HG02885 (cell line): Measurements from ENCODE around the gene PSMD14.

Source experiments
- ATAC-seq: cut with Tn5 transposase; IDR thresholded peaks from one replicate; pipeline ENCODE4 v1.9.1; 2021; ENCODE audit warnings: mild to moderate bottlenecking; ENCODE audit not compliant: unreplicated experiment, poor library complexity

Gene PSMD14

DNA sequence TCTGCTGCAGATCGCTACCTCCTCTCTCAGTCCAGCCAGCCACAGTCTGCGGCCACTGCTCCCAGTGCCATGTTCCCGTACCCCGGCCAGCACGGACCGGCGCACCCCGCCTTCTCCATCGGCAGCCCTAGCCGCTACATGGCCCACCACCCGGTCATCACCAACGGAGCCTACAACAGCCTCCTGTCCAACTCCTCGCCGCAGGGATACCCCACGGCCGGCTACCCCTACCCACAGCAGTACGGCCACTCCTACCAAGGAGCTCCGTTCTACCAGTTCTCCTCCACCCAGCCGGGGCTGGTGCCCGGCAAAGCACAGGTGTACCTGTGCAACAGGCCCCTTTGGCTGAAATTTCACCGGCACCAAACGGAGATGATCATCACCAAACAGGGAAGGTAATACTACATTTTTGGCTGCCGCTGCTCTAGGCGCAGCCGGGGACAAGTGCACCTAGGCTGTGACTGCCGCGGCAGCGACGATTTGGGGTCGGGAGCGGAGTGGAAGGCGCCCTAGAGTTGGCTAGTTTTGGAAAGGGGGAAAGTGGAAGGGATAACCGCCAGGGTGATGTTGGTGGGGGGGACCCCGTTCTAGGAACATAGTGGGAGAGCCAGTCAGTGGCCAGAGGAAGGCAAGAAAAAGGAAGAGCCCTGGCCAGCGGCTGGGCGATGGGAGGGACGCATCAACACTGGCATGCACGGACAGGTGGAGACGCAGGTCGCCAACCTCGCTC, 108.6 kb downstream of the PSMD14 start:
- no peak for ATAC-seq

DNA sequence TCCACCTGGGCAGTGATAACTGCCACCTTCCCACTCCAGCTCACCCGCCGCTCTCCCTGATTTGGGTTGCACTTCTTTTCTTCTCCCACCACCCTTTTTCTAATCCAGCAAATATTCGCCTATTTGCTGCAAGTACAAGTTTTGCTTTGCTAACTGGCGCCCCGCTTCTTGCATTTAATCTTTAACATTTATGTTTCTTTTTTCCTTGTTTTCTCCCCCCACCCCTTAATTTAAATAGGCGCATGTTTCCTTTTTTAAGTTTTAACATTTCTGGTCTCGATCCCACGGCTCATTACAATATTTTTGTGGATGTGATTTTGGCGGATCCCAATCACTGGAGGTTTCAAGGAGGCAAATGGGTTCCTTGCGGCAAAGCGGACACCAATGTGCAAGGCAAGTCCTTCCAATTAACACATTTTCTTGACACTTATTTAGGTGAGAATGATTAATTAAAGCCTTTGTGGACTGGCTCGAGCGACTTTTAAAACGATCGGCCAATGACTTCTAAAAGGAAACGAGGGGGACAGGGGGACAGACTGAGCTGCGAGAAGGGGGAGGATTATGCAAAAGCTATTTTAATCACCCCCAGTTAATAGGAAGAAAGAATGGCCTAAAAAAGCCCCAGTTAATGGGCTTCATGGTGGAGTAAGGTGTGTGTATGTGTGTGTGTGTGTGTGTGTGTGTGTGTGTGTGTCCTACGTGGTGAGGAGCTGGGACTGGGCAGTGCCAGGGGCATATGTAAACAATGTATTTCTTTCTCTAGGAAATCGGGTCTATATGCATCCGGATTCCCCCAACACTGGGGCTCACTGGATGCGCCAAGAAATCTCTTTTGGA, 109.4 kb downstream of the PSMD14 start:
- no peak for ATAC-seq

DNA sequence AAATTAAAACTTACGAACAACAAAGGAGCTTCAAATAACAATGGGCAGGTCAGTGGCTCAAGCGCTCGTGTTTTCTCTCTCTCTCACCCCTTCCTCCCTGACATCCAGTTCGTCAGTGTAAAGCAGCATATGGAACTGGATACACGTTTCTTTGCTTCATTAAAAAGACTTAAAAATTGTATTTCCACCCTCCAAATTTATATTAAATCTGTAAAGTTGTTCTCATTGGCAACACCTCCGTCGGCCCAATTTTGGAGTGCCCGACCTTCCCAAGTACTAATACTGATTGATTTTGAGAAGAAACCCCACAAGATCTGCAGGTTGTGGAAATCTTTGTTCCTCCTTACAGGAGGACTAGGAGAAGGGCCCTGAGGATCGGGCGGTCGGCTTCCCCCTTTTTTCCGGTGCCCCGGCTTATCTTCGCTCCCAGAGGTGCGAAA, 110.1 kb downstream of the PSMD14 start:
- ATAC-seq, result no peak

DNA sequence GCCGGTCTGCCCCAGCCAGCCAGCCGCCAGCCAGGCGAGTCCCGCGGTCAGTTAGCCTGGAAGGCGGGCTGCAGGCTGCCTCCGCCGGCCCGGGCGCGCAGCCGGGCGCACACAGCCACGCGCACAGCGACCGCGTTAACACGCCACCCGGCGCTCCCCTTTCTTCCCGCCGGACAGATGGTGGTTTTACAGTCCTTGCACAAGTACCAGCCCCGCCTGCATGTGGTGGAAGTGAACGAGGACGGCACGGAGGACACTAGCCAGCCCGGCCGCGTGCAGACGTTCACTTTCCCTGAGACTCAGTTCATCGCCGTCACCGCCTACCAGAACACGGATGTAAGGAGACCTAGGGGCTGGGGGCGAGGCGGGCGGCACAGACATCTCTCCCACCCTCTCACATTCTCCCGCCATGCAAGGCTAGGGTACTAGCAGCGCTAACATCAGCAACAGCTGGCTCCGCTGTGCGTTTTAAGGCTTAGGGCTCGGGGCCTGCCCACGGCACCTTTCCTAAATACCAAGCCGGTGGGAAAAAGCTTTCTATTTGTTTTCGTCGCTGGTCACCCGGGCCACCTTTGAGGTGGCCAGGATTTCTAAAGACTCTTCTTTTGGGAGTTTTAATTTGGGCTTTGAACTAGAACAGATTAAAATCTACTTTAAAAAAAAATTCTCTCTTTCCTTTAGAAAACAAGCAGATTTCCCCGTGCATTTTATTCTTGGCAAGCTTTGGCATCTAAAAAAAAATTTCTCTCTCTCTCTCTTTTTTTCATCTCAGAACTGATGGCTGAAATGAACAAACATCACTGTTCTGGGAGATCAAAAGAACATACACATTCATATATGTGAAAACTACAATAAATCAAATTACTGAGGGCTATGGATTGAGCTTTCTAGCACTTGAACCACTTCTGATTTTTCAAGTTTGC, 110.8 kb downstream of the PSMD14 start:
- no peak for ATAC-seq

DNA sequence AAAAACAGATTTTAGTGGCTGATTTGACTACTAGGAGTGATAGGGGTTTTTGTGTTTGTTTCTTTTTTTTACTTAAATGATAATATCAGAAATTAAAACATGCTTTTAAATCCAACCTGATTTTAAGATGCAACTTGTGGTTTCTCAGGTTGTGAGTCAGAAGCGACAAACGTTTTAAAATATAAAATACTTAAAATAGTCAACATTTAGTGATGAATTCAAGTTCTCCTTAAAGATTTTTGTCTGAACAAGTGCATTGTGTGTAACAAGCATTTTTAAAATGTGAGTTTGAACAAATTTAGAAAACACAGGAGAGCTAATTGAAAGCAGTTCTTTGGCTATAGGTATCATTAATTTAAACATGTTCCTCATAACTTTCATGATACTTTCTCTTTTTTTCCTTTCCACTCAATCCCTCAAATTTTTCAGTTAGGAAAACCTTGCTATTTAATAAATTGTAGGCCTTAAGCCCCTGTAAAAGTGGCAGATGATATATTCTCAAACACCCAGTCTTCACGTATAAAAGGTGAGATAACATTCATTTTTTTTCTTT, 111.5 kb downstream of the PSMD14 start:
- ATAC-seq, result no peak

DNA sequence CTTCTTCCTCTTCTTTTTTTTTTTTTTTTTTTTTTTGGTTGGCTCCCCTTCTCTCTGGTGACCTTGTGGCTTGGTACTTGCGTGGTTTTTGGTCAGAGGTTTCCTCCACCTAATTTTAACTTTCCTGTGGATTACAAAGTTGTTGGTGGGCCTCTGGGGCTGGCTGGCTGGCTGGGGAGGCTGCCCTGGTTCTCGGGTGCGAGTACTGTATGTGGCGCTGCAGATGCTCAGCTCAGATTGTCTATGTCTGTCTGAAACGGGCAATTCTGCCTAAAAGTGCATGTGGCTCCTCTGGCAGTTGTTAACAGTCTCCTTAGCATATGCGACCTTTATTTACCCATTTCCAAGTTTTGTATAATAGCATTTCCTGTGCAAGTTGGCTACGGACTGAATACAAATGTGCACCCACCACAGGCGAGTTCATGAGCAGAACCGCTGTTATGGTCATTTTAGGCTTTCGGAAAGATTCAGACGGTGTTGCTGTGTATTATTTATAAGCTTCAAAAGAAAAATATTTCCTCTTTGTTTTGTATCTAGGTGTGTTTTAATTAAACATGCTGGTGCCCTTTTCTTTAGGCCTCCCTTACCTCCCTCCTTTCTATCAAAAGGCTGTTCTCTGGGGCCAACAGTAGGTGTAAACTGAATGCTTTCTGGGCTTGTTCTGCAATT, 112.3 kb downstream of the PSMD14 start:
- ATAC-seq, result no peak

DNA sequence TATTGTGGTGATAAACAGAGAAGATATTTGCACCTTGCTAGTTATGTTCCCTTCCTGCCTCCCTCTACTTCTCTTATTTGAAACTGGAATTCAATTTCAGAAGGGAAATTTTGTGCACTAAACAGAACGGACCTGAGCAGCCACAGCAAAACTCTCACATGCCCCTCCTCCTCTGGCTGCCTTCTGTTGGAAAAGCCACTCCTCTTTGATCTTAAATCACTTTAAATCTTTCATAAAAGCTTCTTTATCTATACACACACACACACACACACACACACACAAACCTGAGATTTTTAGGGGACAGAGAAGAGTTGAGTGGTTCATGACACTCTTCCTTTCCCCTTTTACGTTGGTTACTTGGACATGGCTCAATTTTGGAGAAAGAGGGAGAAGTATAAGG, 113.5 kb downstream of the PSMD14 start:
- ATAC-seq, result no peak

DNA sequence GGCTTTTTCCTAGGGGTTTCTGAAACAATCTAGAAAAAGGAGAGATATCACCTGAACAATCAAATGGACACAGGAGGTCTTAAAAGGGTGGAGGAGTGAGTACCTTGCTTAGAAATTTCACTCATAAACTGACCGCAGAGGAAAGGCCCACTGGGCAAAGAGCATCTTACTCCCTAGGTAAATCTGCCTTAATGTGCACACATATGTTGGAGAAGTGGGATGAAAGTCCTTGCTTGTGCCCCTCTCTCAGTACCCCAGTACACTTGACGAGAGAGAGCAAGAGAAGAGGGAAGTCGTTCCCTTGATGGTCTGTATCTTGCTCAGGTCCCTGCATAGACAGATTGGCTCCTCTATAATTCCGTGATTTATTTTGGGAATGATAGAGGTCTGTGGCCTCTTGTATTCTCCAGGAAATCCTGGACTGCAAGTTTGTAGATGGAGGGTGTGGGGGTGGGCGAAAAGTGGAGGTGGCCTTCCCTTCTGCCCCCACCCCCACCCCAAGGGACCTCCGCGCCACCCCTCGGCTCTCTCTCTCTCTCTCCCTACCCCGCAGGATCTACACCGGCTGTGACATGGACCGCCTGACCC, 114.7 kb downstream of the PSMD14 start:
- ATAC-seq, result no peak

DNA sequence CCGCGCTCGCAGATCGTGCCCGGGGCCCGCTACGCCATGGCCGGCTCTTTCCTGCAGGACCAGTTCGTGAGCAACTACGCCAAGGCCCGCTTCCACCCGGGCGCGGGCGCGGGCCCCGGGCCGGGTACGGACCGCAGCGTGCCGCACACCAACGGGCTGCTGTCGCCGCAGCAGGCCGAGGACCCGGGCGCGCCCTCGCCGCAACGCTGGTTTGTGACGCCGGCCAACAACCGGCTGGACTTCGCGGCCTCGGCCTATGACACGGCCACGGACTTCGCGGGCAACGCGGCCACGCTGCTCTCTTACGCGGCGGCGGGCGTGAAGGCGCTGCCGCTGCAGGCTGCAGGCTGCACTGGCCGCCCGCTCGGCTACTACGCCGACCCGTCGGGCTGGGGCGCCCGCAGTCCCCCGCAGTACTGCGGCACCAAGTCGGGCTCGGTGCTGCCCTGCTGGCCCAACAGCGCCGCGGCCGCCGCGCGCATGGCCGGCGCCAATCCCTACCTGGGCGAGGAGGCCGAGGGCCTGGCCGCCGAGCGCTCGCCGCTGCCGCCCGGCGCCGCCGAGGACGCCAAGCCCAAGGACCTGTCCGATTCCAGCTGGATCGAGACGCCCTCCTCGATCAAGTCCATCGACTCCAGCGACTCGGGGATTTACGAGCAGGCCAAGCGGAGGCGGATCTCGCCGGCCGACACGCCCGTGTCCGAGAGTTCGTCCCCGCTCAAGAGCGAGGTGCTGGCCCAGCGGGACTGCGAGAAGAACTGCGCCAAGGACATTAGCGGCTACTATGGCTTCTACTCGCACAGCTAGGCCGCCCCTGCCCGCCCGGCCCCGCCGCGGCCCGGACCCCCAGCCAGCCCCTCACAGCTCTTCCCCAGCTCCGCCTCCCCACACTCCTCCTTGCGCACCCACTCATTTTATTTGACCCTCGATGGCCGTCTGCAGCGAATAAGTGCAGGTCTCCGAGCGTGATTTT, 115.5 kb downstream of the PSMD14 start:
- ATAC-seq, result peak; percentile 39

DNA sequence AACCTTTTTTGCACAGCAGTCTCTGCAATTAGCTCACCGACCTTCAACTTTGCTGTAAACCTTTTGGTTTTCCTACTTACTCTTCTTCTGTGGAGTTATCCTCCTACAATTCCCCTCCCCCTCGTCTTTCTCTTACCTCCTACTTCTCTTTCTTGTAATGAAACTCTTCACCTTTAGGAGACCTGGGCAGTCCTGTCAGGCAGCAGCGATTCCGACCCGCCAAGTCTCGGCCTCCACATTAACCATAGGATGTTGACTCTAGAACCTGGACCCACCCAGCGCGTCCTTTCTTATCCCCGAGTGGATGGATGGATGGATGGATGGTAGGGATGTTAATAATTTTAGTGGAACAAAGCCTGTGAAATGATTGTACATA, 116.2 kb downstream of the PSMD14 start:
- no peak for ATAC-seq

DNA sequence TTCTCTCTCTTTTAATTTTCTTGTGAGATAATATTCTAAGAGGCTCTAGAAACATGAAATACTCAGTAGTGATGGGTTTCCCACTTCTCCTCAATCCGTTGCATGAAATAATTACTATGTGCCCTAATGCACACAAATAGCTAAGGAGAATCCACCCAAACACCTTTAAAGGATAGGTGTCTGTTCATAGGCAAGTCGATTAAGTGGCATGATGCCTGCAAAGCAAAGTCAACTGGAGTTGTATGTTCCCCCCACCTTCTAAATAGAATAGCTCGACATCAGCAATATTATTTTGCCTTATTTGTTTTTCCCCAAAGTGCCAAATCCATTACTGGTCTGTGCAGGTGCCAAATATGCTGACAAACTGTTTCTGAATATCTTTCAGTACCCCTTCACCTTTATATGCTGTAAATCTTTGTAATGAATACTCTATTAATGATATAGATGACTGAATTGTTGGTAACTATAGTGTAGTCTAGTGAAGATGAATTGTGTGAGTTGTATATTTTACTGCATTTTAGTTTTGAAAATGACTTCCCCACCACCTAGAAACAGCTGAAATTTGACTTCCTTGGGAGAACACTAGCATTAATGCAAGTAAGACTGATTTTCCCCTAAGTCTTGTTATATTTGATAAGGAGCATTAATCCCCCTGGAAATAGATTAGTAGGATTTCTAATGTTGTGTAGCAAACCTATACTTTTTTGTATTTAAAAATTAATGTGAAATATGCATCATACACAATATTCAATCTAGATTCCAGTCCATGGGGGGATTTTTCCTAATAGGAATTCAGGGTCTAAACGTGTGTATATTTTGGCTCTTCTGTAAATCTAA, 116.9 kb downstream of the PSMD14 start:
- no peak for ATAC-seq

DNA sequence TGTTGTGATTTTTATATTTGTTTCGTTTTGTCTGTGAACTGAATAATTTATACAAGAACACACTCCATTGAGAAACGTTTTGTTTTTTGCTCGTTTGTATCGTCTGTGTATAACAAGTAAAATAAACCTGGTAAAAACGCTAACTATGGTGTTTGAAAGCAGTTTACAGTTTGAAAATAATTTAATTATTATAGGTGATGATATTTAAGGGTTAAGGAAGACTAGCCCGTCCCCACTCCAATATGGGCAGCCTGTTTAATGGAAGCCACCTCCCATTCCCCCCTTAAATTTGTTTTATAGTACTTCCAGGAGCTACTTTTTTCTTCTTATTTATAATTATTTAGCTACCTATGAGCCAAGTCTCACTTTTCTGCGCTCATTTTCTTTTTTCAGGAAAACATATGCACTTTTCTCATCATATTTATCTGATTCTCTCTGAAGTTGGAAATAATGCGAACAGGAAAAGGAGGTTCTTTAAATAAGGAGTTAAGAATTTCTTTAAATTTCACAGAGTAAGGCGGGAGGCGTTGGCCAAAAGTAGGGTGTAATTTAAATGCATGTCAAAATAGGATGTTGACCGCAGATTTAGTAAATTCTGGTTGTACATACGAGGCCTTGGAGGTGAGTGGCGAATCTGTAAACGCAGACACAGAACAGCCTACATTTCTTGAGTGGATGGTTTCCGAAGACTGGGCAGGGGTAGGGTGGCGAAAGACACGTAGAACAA, 117.7 kb downstream of the PSMD14 start:
- ATAC-seq, result no peak

DNA sequence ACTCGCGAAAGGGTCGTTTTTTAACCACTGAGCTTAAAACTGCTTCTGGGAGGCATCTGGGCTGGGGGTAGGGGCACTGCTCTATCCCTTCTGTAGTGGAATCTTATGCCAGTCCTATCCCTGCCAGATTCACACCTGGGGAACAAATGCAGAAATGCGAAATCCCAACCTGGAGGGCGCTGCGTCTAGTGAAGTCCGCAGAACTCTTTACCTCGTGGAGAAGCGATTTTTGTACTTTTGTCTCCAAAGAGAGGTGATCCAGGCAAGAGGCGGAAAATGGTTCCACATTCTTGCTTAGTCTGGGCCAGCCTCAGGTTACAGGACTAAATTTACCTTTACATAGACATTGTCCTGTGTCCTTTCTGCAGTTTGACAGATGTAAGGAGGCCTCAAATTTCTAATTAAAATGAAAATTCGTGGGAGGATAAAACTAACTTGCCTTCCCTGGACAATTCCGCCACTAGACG, 118.3 kb downstream of the PSMD14 start:
- no peak for ATAC-seq

DNA sequence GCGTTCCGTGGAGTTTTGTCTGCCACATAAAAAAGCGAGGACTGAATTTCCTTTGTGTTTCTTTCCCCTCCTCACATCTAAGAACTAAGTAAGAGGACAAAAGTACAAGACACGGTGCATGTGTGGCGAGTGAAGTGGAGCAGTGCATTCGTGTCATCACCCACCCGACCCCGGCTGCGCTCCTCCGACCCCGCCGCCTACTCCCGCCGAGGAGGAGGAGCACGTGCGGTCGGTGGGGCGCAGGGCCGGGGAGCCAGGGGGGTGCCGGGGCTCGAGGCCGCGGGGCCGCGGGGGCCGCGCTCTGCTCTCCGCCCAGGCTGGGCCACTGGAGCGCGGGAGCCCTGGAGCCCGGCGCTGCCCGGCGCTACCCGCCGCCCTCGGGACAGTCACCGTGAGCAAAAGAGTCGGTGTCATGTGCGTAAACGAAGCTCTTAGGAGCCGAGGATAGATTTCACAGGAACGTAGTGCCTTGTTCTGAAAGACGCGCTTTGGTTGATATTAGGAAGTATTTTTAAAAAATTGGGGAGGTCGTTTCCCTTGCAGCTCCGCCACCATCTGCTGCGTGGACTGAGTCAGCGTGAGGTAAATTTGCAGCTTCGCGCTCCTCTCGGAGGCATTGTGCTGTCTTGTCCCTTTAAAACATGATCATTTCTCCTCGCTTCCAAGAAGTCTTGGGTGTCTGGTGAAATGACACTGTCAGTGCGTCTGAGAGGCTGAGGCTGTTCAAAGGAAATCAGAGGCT, 118.9 kb downstream of the PSMD14 start:
- ATAC-seq, result no peak

DNA sequence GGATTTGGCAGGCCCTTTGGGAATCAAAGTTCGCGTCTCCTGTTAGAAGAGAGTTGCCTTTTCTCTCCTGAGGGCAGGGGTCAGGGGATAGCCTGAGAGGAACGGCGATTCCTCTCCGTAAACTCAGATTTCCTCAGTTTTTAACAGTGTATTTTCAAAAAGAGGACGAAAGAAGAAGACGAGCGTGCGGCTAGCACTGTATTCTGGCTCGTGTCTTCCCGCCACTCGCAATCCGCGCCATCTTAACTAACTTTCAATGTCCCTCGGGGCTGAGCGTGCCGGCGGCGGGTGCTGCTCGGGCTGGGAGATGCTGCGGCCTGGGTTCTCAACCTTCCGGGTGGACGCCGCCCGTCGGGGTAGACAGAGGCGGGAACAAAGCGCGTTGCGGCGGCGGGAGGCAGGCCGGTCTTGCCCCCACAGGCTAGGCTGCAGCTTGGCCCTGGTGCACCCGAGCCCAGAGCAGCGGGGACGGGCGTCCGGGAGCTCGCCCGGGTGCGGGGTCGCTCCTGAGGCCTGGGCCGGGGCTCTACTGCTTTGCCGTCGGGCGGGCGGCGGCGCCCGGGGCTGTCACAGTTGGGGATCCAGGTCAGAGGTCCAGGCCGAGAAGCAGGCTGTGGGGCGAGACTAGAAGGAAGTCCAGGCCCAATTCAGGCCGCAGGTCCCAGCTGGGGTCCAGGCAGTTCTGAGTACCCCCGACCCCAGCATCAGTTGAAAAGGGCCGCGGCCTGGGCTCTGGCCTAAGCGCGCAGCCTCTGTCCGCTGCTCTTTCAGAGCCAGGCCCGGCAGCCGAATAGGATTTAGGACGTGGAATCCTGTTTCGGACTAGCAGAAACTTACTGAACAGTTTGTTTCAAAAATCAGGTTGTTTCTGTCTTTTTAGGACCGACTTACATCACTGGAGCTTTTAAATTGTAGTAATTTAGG, 119.7 kb downstream of the PSMD14 start:
- ATAC-seq, result no peak
